ENCODE measurements around the gene GAS6. TPM values are rescaled to one million over a fixed set of nuclear protein-coding genes. Genes with fewer than 3 reads are reported as not detected.

Gene GAS6
- total and polyA plus RNA-seq, 2 donors (not counting 3 experiments of a cell fraction or from before 2014, with no cell fraction given) = 69.2 to 109 TPM

GRCh38 chr13:113906571-113906970 is 42.7 kb upstream of the GAS6 start:
- dilution Hi-C loops (cut with MboI; ENCODE audit: extremely low pct_ligation_motif_present, low sequenced_read_pairs) = no loop called here
- Histone ChIP-seq H3K9me3 (replicated peaks; ENCODE audit: control insufficient read depth, insufficient read depth, low read length) (no peaks in the 10 kb centered on the region), H3K36me3 (ENCODE audit: control insufficient read depth in 2 of 2, extremely low read depth in 1 of 2, insufficient read depth in 2 of 2, low read length in 2 of 2) (no peaks in the 10 kb centered on the region), H3K79me2 (ENCODE audit: control insufficient read depth, insufficient read depth, low read length) (no peaks in the 10 kb centered on the region), H3K4me3 (replicated peaks in 1 of 3; ENCODE audit: insufficient read depth in 1 of 3, low read depth in 1 of 3, low read length in 3 of 3) (no peak overlapping the region), H3K27ac (ENCODE audit: insufficient read depth, low read depth, low read length) (no peak overlapping the region), H4K20me1 (replicated peaks; ENCODE audit: control insufficient read depth, extremely low read depth, insufficient read depth, low read length) (no peaks in the 10 kb centered on the region), H3K27me3 (ENCODE audit: control insufficient read depth in 2 of 2, insufficient read depth in 2 of 2, low read length in 2 of 2) (peaks cover 11 to 15% of the 10 kb centered on the region in 2 experiments), H3K9ac (replicated peaks; ENCODE audit: extremely low read depth, insufficient read depth, low read length) (no peak overlapping the region), H3K4me1 (ENCODE audit: control insufficient read depth, extremely low read depth, insufficient read depth, low read length) (no peaks in the 10 kb centered on the region), H2AFZ (ENCODE audit: low read depth, low read length) (no peak overlapping the region), H3K9me1 (replicated peaks; ENCODE audit: control insufficient read depth, extremely low read depth, insufficient read depth, low read length) (no peaks in the 10 kb centered on the region), H3K4me2 (ENCODE audit: insufficient read depth, low read length) (no peak overlapping the region)
- ChIA-PET CTCF (no interaction called here), POLR2A (no interaction called here)
- TF ChIP-seq FOS (IDR thresholded peaks at IDR 0.05; ENCODE audit: borderline replicate concordance, insufficient read depth, low read length) (no peak), POLR2A (IDR thresholded peaks at IDR 0.05; ENCODE audit: low read depth, low read length) (no peak), POLR2AphosphoS5 (IDR thresholded peaks at IDR 0.05; ENCODE audit: insufficient read depth, low read depth, low read length) (no peak), JUN (IDR thresholded peaks at IDR 0.05; ENCODE audit: borderline replicate concordance, insufficient read depth, insufficient read length, low read depth) (no peak), EZH2 (IDR thresholded peaks at IDR 0.05; ENCODE audit: borderline replicate concordance, low read depth, low read length, severe bottlenecking) (no peak), MYC (IDR thresholded peaks at IDR 0.05; ENCODE audit: low read depth, low read length) (no peak), GATA2 (IDR thresholded peaks at IDR 0.05; ENCODE audit: insufficient read depth, insufficient read length, low read depth, low read length) (no peak)
- TF ChIP-seq, protein P1, sequence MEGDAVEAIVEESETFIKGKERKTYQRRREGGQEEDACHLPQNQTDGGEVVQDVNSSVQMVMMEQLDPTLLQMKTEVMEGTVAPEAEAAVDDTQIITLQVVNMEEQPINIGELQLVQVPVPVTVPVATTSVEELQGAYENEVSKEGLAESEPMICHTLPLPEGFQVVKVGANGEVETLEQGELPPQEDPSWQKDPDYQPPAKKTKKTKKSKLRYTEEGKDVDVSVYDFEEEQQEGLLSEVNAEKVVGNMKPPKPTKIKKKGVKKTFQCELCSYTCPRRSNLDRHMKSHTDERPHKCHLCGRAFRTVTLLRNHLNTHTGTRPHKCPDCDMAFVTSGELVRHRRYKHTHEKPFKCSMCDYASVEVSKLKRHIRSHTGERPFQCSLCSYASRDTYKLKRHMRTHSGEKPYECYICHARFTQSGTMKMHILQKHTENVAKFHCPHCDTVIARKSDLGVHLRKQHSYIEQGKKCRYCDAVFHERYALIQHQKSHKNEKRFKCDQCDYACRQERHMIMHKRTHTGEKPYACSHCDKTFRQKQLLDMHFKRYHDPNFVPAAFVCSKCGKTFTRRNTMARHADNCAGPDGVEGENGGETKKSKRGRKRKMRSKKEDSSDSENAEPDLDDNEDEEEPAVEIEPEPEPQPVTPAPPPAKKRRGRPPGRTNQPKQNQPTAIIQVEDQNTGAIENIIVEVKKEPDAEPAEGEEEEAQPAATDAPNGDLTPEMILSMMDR (IDR thresholded peaks at IDR 0.05; ENCODE audit: extremely low read depth in 1 of 2, insufficient read depth in 1 of 2, low read depth in 1 of 2, low read length in 2 of 2) = no peak
- TF ChIP-seq, protein P2, sequence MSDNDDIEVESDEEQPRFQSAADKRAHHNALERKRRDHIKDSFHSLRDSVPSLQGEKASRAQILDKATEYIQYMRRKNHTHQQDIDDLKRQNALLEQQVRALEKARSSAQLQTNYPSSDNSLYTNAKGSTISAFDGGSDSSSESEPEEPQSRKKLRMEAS (IDR thresholded peaks at IDR 0.05; ENCODE audit: insufficient read depth, insufficient read length) = no peak
- BruUV-seq (replicated peaks) = no TSS peak
- DNase-seq (ENCODE audit: low read depth, low spot score) = no peak
- intact Hi-C loops (cut with micrococcal nuclease) = no loop called here
- no peak for FAIRE-seq

Data from endothelial cell of umbilical vein (primary cell).